Measurements from ENCODE around the gene LDLRAD4.

LDLRAD4 gene

DNA sequence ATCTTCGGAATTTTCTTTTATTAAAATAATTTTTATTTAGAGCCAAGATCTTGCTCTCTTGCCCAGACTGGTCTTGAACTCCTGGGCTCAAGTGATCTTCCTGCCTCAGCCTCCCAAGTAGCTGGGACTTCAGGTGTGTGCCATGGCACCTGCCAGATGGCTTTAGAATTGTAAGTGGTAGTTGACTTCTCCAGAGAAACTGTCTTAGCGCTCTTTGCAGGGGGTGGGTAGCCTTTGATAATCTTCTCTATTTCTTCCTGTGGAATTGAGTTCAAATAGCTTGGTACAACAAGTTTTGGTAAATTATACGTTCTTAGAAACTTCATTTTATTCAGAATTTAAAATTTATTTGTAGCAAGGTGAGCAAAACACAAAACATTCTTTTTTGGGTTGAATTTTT, 113.3 kb downstream of the LDLRAD4 start:
- no peak overlapping the region for H3K27ac ChIP-seq (replicated peaks)
- no peak overlapping the region for H3K4me3 ChIP-seq (replicated peaks; ENCODE audit: insufficient read depth, low read length)
- DNase-seq (ENCODE audit: low read depth in 1 of 2, low spot score in 1 of 2), result no peak
- H3K27me3 ChIP-seq (ENCODE audit: insufficient read depth, poor library complexity, severe bottlenecking), result peaks cover 2% of the 10 kb centered on the region
- TF ChIP-seq, protein P1, sequence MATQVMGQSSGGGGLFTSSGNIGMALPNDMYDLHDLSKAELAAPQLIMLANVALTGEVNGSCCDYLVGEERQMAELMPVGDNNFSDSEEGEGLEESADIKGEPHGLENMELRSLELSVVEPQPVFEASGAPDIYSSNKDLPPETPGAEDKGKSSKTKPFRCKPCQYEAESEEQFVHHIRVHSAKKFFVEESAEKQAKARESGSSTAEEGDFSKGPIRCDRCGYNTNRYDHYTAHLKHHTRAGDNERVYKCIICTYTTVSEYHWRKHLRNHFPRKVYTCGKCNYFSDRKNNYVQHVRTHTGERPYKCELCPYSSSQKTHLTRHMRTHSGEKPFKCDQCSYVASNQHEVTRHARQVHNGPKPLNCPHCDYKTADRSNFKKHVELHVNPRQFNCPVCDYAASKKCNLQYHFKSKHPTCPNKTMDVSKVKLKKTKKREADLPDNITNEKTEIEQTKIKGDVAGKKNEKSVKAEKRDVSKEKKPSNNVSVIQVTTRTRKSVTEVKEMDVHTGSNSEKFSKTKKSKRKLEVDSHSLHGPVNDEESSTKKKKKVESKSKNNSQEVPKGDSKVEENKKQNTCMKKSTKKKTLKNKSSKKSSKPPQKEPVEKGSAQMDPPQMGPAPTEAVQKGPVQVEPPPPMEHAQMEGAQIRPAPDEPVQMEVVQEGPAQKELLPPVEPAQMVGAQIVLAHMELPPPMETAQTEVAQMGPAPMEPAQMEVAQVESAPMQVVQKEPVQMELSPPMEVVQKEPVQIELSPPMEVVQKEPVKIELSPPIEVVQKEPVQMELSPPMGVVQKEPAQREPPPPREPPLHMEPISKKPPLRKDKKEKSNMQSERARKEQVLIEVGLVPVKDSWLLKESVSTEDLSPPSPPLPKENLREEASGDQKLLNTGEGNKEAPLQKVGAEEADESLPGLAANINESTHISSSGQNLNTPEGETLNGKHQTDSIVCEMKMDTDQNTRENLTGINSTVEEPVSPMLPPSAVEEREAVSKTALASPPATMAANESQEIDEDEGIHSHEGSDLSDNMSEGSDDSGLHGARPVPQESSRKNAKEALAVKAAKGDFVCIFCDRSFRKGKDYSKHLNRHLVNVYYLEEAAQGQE (IDR thresholded peaks at IDR 0.05; ENCODE audit: insufficient replicate concordance, low read depth), result no peak
- TF ChIP-seq GABPA (IDR thresholded peaks at IDR 0.05; ENCODE audit: low read depth), result no peak
- TF ChIP-seq SPI1 (IDR thresholded peaks at IDR 0.05; ENCODE audit: borderline replicate concordance, low read depth), result no peak
- TF ChIP-seq, protein P2, sequence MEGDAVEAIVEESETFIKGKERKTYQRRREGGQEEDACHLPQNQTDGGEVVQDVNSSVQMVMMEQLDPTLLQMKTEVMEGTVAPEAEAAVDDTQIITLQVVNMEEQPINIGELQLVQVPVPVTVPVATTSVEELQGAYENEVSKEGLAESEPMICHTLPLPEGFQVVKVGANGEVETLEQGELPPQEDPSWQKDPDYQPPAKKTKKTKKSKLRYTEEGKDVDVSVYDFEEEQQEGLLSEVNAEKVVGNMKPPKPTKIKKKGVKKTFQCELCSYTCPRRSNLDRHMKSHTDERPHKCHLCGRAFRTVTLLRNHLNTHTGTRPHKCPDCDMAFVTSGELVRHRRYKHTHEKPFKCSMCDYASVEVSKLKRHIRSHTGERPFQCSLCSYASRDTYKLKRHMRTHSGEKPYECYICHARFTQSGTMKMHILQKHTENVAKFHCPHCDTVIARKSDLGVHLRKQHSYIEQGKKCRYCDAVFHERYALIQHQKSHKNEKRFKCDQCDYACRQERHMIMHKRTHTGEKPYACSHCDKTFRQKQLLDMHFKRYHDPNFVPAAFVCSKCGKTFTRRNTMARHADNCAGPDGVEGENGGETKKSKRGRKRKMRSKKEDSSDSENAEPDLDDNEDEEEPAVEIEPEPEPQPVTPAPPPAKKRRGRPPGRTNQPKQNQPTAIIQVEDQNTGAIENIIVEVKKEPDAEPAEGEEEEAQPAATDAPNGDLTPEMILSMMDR (IDR thresholded peaks at IDR 0.05; ENCODE audit: insufficient read depth, low read length), result no peak
- no peak for TF ChIP-seq POLR2AphosphoS5 (IDR thresholded peaks at IDR 0.05; ENCODE audit: low read depth)

DNA sequence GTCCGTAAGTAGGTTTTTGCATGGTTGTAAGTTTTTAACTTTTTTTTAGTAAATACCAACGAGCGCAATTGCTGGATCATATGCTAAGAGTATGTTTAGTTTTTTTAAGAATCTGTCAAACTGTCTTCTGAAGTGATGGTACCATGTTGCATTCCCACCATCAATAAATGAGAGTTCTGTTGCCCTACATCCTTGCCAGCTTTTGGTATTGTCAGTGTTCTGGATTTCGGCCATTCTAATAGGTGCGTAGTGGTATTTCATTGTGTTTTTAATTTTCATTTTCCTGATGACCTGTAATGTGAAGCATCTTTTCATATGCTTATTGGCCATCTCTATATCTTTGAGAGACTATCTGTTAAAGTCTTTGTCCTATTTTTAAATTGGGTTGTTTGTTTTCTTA, 114.3 kb downstream of the LDLRAD4 start:
- peaks cover 2% of the 10 kb centered on the region for H3K27me3 ChIP-seq (ENCODE audit: insufficient read depth, poor library complexity, severe bottlenecking)
- DNase-seq (ENCODE audit: low read depth in 1 of 2, low spot score in 1 of 2), result no peak
- no peak overlapping the region for H3K27ac ChIP-seq (replicated peaks)
- H3K4me3 ChIP-seq (replicated peaks; ENCODE audit: insufficient read depth, low read length), result no peak overlapping the region
- TF ChIP-seq, protein P2 (IDR thresholded peaks at IDR 0.05; ENCODE audit: insufficient read depth, low read length), result no peak
- no peak for TF ChIP-seq SPI1 (IDR thresholded peaks at IDR 0.05; ENCODE audit: borderline replicate concordance, low read depth)
- TF ChIP-seq, protein P1 (IDR thresholded peaks at IDR 0.05; ENCODE audit: insufficient replicate concordance, low read depth), result no peak
- TF ChIP-seq GABPA (IDR thresholded peaks at IDR 0.05; ENCODE audit: low read depth), result no peak
- TF ChIP-seq POLR2AphosphoS5 (IDR thresholded peaks at IDR 0.05; ENCODE audit: low read depth), result no peak

DNA sequence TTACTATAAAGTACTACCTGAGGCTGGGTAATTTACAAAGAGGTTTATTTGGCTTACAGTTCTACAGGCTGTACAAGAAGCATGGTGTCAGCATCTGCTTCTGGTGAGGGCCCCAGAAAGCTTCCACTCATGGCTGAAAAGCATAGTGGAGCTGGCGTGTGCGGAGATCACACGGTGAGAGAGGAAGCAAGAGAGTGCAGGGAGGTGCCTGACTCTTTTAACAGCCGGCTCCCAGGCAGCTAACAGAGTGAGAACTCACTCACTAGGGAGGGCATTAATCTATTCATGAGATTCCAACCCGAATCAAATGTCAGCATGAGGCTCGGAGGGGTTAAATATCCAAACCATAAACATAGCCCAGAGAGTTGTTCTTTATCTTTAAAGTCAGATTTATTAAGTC, 117.3 kb downstream of the LDLRAD4 start:
- TF ChIP-seq GABPA (IDR thresholded peaks at IDR 0.05; ENCODE audit: low read depth), result no peak
- TF ChIP-seq, protein P2 (IDR thresholded peaks at IDR 0.05; ENCODE audit: insufficient read depth, low read length), result no peak
- TF ChIP-seq, protein P1 (IDR thresholded peaks at IDR 0.05; ENCODE audit: insufficient replicate concordance, low read depth), result no peak
- no peak for TF ChIP-seq SPI1 (IDR thresholded peaks at IDR 0.05; ENCODE audit: borderline replicate concordance, low read depth)
- TF ChIP-seq POLR2AphosphoS5 (IDR thresholded peaks at IDR 0.05; ENCODE audit: low read depth), result no peak
- peaks cover 9% of the 10 kb centered on the region for H3K27me3 ChIP-seq (ENCODE audit: insufficient read depth, poor library complexity, severe bottlenecking)
- no peak overlapping the region for H3K4me3 ChIP-seq (replicated peaks; ENCODE audit: insufficient read depth, low read length)
- H3K27ac ChIP-seq (replicated peaks), result no peak overlapping the region
- no peak for DNase-seq (ENCODE audit: low read depth in 1 of 2, low spot score in 1 of 2)

Measured in HL-60 (cell line).